Lung (tissue), 12 donors: ENCODE data around the gene UBN2. TPM values are rescaled to one million over a fixed set of nuclear protein-coding genes. Genes with fewer than 3 reads are reported as not detected.
"Not testable (repeated sequence)": the region's sequence is repeated elsewhere in the genome, so short reads cannot be mapped to it uniquely, and the experiment has no call there.

ENCODE experiments used
- ATAC-seq: fragments of 200-7000 bp; cut with Tn5 transposase; one replicate; pipeline ENCODE4 v1.9.1; 2020; ENCODE audit warnings: moderate number of reproducible peaks; ENCODE audit not compliant: insufficient read depth, low FRiP score
- DNase-seq, 3 donors: peaks; one replicate each; pipeline ENCODE4 v3.0.0-alpha.2; 2013 to 2017
- H3K27ac ChIP-seq, 2 donors: one replicate each; pipeline ENCODE4 v1.5.1; 2013; ENCODE audit warnings: mild to moderate bottlenecking in 2 of 2, moderate library complexity in 2 of 2, control low read depth in 1 of 2, inconsistent platforms in 1 of 2, low read depth in 1 of 2, low read length in 1 of 2
- H3K27me3 ChIP-seq, 3 donors: one replicate each; pipeline ENCODE4 v1.5.1; 2013; ENCODE audit warnings: low read length in 2 of 3; ENCODE audit not compliant: control insufficient read depth in 3 of 3, insufficient read depth in 3 of 3
- H3K36me3 ChIP-seq, 4 donors: one replicate each; pipeline ENCODE4 v1.5.1; 2013; ENCODE audit warnings: low read length in 4 of 4, mild to moderate bottlenecking in 1 of 4, moderate library complexity in 1 of 4; ENCODE audit not compliant: control insufficient read depth in 4 of 4, insufficient read depth in 4 of 4
- H3K4me1 ChIP-seq, 5 donors: one replicate each; pipeline ENCODE4 v1.5.1; 2013; ENCODE audit warnings: low read length in 5 of 5, mild to moderate bottlenecking in 2 of 5, moderate library complexity in 1 of 5; ENCODE audit not compliant: control insufficient read depth in 5 of 5, insufficient read depth in 5 of 5
- H3K4me3 ChIP-seq: one replicate; pipeline ENCODE4 v1.5.1; 2013; ENCODE audit warnings: mild to moderate bottlenecking, control low read depth, moderate library complexity
- H3K9ac ChIP-seq, 2 donors: one replicate each; pipeline ENCODE4 v1.5.1; 2013; ENCODE audit warnings: low read length in 2 of 2, control low read depth in 1 of 2; ENCODE audit not compliant: insufficient read depth in 1 of 2
- H3K9me3 ChIP-seq, 4 donors: one replicate each; pipeline ENCODE4 v1.5.1; 2013; ENCODE audit warnings: low read length in 3 of 4, mild to moderate bottlenecking in 1 of 4, moderate library complexity in 1 of 4; ENCODE audit not compliant: control insufficient read depth in 4 of 4, insufficient read depth in 3 of 4
- WGBS, 2 donors: extraction: QIAGEN DNeasy Blood & Tissue Kit; methylation state at CpG; one replicate each; pipeline ENCODE4 v1.1.7; 2013; 5-methylcytosine and 5-hydroxymethylcytosine counted together
- polyA plus RNA-seq, 2 donors: library from polyadenylated mRNA; stranded (reverse); fragments of 200-250 nt; gene quantifications; one replicate each; pipeline ENCODE4 v1.2.1, GENCODE V29; 2013
- total RNA-seq, 2 donors: library from RNA; depleted of rRNA in 1 of 2; stranded (reverse); fragments of >200 nt in 1 of 2; gene quantifications; one replicate each; pipeline ENCODE4 v1.2.1, GENCODE V29; 2014 to 2021
- TF ChIP-seq, protein P1 (sequence below): IDR thresholded peaks from 2 replicates; pipeline ENCODE4 v1.5.1; 2012; ENCODE audit warnings: mild to moderate bottlenecking; ENCODE audit errors: control extremely low read depth, extremely low read depth
- donor health status: control.
- donor health status: control.
- donor health status: Bipolar disorder and iron deficiency.
- donor health status: healthy.
- donor health status: DM: yes; HTN: yes; CAD: no.

UBN2 gene
- total and polyA plus RNA-seq, 4 donors: 1.7 to 29.8 (median 9.2) TPM

DNA sequence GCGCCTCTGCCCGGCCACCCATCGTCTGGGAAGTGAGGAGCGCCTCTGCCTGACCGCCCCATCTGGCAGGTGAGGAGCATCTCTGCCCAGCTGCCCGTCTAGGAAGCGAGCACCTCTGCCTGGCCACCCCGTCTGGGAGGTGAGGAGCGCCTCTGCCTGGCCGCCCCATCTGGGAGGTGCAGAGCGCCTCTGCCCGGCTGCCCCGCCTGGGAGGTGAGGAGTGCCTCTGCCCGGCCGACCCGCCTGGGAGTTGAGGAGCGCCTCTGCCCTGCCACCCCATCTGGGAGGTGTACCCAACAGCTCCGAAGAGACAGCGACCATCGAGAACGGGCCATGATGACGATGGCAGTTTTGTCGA lies 4.9 kb upstream of the UBN2 start:
- DNase-seq, H3K27me3 ChIP-seq, H3K27ac ChIP-seq, H3K9me3 ChIP-seq, H3K4me1 ChIP-seq, H3K4me3 ChIP-seq, ATAC-seq, H3K9ac ChIP-seq, H3K36me3 ChIP-seq: not testable (repeated sequence)
- WGBS, 2 donors: 96 to 99% methylated on average over 23 of the region's 23 CpGs

- not testable (repeated sequence) for H3K27me3 ChIP-seq, H3K9ac ChIP-seq, ATAC-seq, H3K27ac ChIP-seq, H3K4me1 ChIP-seq, H3K4me3 ChIP-seq, H3K9me3 ChIP-seq, H3K36me3 ChIP-seq, DNase-seq
- WGBS, 2 donors: 90 to 97% methylated on average over 8 of the region's 8 CpGs
Measured at GRCh38 chr7:139226988-139227488, 4.0 kb upstream of the UBN2 start.

GRCh38 chr7:139230023-139230422 lies 1.0 kb upstream of the UBN2 start:
- no peak for ATAC-seq

DNA sequence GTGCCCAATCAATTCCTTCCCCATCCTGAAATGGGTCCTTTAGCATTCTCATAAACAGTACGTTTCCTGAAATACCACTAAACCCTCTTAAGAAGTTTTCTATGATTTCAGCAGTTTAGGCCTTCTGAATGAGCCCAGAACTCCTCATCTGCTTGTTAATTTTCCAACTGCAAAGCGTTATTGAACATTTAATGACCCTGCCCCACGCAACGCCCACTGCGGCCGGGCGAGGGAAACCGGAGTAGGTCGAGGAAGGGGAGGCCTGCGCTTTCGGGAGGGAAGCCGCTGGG lies 608 bp upstream of the UBN2 start:
- no peaks in the 10 kb centered on the region for H3K27me3 ChIP-seq
- peaks cover 0 to 3% (median 0%) of the 10 kb centered on the region in 4 donors for H3K36me3 ChIP-seq
- H3K4me3 ChIP-seq: peak overlapping the region; percentile 77
- peak overlapping the region in 1 of 2 donors; percentile 26 for H3K9ac ChIP-seq
- H3K27ac ChIP-seq: peak overlapping the region; percentile 81 to 84
- ATAC-seq: no peak
- peaks cover 0 to 20% (median 0%) of the 10 kb centered on the region in 5 donors for H3K4me1 ChIP-seq
- TF ChIP-seq, protein P1, sequence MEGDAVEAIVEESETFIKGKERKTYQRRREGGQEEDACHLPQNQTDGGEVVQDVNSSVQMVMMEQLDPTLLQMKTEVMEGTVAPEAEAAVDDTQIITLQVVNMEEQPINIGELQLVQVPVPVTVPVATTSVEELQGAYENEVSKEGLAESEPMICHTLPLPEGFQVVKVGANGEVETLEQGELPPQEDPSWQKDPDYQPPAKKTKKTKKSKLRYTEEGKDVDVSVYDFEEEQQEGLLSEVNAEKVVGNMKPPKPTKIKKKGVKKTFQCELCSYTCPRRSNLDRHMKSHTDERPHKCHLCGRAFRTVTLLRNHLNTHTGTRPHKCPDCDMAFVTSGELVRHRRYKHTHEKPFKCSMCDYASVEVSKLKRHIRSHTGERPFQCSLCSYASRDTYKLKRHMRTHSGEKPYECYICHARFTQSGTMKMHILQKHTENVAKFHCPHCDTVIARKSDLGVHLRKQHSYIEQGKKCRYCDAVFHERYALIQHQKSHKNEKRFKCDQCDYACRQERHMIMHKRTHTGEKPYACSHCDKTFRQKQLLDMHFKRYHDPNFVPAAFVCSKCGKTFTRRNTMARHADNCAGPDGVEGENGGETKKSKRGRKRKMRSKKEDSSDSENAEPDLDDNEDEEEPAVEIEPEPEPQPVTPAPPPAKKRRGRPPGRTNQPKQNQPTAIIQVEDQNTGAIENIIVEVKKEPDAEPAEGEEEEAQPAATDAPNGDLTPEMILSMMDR: no peak
- WGBS, 2 donors: 3% methylated on average over 12 of the region's 12 CpGs
- DNase-seq: no peak
- no peaks in the 10 kb centered on the region for H3K9me3 ChIP-seq

More at GRCh38 chr7:139230023-139230422, 1.0 kb upstream of the UBN2 start:
- Histone ChIP-seq H3K27ac (no peak overlapping the region), H3K9ac (no peak overlapping the region), H3K4me1 (peaks cover 0 to 20% (median 0%) of the 10 kb centered on the region in 5 donors), H3K4me3 (no peak overlapping the region), H3K36me3 (peaks cover 0 to 3% (median 0%) of the 10 kb centered on the region in 4 donors), H3K9me3 (no peaks in the 10 kb centered on the region), H3K27me3 (no peaks in the 10 kb centered on the region)
- DNase-seq: no peak
- TF ChIP-seq, protein P1: no peak
- WGBS, 2 donors: 81 to 83% methylated on average over 8 of the region's 8 CpGs
